Vagina (tissue), 2 donors: ENCODE data around the gene LAMB1.

Experiments used
- POLR2AphosphoS5 ChIP-seq, 2 donors: sonication (generic); formaldehyde crosslinking; IDR thresholded peaks; one replicate each; pipeline ENCODE4 v1.9.0; 2017; ENCODE audit warnings: antibody characterized with exemption in 2 of 2, mild to moderate bottlenecking in 2 of 2, low read depth in 1 of 2; ENCODE audit not compliant: insufficient read depth in 1 of 2
- TF ChIP-seq, protein P1 (sequence below), 3 experiments: fragments of 450-650 bp in 2 of 3; fragments of 200-600 bp in 1 of 3; sonication (generic) in 1 of 3; IDR thresholded peaks; one replicate each; pipeline ENCODE4 v1.5.1; 2017 to 2019; ENCODE audit warnings: antibody characterized with exemption in 3 of 3, mild to moderate bottlenecking in 2 of 3, moderate library complexity in 2 of 3

DNA sequence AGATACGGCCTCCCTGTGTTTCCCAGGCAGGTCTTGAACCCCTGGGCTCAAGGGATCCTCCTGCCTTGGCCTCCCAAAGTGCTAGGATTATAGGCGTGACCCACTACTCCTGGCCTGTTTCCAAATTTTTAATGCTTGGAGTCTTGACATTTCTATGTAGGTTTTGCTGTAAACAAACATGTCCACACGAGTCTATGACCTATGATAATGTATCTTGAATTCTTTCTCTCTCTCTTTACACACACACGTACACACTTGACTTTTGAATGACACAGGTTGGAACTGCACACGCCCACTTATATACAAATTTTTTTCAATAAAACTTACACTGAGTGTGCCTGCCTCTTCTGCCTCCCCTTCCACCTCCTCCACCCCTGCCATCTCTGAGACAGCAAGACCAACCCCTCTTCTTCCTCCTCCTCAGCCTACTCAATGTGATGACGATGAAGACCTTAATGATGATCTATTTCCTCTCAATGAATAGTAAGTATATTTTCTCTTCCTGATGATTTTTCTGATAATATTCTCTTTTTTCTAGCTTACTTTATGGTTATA, 44.1 kb upstream of the LAMB1 start:
- TF ChIP-seq, protein P1, sequence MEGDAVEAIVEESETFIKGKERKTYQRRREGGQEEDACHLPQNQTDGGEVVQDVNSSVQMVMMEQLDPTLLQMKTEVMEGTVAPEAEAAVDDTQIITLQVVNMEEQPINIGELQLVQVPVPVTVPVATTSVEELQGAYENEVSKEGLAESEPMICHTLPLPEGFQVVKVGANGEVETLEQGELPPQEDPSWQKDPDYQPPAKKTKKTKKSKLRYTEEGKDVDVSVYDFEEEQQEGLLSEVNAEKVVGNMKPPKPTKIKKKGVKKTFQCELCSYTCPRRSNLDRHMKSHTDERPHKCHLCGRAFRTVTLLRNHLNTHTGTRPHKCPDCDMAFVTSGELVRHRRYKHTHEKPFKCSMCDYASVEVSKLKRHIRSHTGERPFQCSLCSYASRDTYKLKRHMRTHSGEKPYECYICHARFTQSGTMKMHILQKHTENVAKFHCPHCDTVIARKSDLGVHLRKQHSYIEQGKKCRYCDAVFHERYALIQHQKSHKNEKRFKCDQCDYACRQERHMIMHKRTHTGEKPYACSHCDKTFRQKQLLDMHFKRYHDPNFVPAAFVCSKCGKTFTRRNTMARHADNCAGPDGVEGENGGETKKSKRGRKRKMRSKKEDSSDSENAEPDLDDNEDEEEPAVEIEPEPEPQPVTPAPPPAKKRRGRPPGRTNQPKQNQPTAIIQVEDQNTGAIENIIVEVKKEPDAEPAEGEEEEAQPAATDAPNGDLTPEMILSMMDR (IDR thresholded peaks at IDR 0.05): no peak
- no peak for TF ChIP-seq POLR2AphosphoS5 (IDR thresholded peaks at IDR 0.05; ENCODE audit: insufficient read depth in 1 of 2, low read depth in 1 of 2)
